Brain microvascular endothelial cell (primary cell): ENCODE results near the gene C1orf50.

Source experiments
- DNase-seq: peaks from one replicate; pipeline ENCODE4 v3.0.0-alpha.2; 2020
- H3K27ac ChIP-seq: fragments of 250-450 bp; sonication (Bioruptor Pico); 2 replicates; pipeline ENCODE4 v1.5.1; 2020; ENCODE audit warnings: mild to moderate bottlenecking, moderate library complexity
- H3K27me3 ChIP-seq: fragments of 250-450 bp; sonication (Bioruptor Pico); replicated peaks from 2 replicates; pipeline ENCODE4 v1.5.1; 2020; ENCODE audit warnings: mild to moderate bottlenecking
- H3K36me3 ChIP-seq: fragments of 250-450 bp; sonication (Bioruptor Pico); replicated peaks from 2 replicates; pipeline ENCODE4 v1.5.1; 2020; ENCODE audit warnings: mild to moderate bottlenecking
- H3K4me3 ChIP-seq: 2 replicates; pipeline ENCODE4 v1.5.1; 2011; ENCODE audit warnings: low read depth, mild to moderate bottlenecking, control low read depth, low read length, moderate library complexity
- CTCF ChIP-seq: IDR thresholded peaks from 2 replicates; pipeline ENCODE4 v1.5.1; 2011; ENCODE audit warnings: low read depth, mild to moderate bottlenecking, moderate library complexity, low read length, control low read depth, inconsistent platforms; ENCODE audit errors: missing control alignments
- in situ Hi-C: cut with HindIII; loops from 2 replicates; pipeline ENCODE4 v1.10.0; 2017; ENCODE audit warnings: low sequenced_read_pairs, low pct_ligation_motif_present

The C1orf50 gene

GRCh38 chr1:42737986-42738677 is 28.9 kb upstream of the C1orf50 start:
- H3K36me3 ChIP-seq: no peaks in the 10 kb centered on the region
- in situ Hi-C loops: no loop called here
- DNase-seq: no peak
- no peak overlapping the region for H3K4me3 ChIP-seq
- H3K27ac ChIP-seq: no peak overlapping the region
- no peaks in the 10 kb centered on the region for H3K27me3 ChIP-seq
- no peak for TF ChIP-seq CTCF

- no peak for TF ChIP-seq CTCF
- no peaks in the 10 kb centered on the region for H3K27me3 ChIP-seq
- H3K4me3 ChIP-seq: no peak overlapping the region
- H3K27ac ChIP-seq: no peak overlapping the region
- H3K36me3 ChIP-seq: no peaks in the 10 kb centered on the region
- in situ Hi-C loops: no loop called here
- no peak for DNase-seq
These were observed 28.3 kb upstream of the C1orf50 start for GRCh38 chr1:42738678-42739226.

GRCh38 chr1:42739753-42740700 is 27.0 kb upstream of the C1orf50 start, which contains the start of gene CLDN19:
CLDN19 (minus strand) TSS chr1:42740236; CDS start chr1:42740063, 173 bp downstream.
- no peak for TF ChIP-seq CTCF
- Histone ChIP-seq H3K36me3 (no peaks in the 10 kb centered on the region), H3K27me3 (no peaks in the 10 kb centered on the region), H3K4me3 (no peak within 1 kb of the TSS), H3K27ac (no peak within 1 kb of the TSS)
- DNase-seq: no peak
- in situ Hi-C loops: no loop called here

DNA sequence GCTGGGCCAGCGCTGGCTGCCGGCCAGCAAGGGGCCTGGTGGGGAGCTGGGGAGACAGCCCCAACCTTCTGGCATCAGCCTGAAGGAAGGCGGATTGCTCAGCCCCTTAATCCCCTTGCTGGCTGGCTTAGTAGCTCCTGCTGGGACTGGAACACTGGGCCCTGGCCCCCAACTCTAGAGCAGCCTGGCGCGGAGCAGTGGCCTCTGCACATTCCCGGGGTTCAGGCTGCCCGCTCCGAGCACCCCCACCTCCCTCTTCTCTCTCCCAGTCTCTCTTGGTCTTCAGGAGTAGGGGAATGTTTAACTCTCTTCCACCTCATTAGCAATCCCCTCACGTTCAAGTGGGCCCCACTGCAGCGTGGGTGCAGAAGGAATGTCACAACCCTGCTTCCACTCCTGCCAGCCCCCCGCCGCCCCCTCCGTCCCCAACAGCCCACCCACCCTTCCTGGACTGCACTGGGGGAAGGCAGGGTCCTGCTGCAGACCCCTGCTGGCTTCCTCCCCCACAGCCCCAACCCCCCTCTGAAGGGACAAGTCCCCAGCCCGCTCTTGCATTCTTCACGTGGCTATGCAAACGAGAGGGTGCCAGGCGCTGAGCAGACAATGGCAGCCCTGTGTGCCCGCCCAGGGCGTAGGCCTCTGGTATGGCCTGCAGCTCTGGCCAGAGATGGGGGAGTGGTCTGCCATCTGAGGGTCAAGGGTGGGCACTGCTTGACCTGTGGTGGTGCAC is 26.0 kb upstream of the C1orf50 start:
- H3K4me3 ChIP-seq: no peak overlapping the region
- peaks cover 6% of the 10 kb centered on the region for H3K36me3 ChIP-seq
- in situ Hi-C loops: no loop called here
- no peaks in the 10 kb centered on the region for H3K27me3 ChIP-seq
- DNase-seq: no peak
- no peak overlapping the region for H3K27ac ChIP-seq
- TF ChIP-seq CTCF: no peak

GRCh38 chr1:42741706-42742105 is 25.3 kb upstream of the C1orf50 start:
- Histone ChIP-seq H3K4me3 (no peak overlapping the region), H3K27ac (no peak overlapping the region), H3K36me3 (peaks cover 13% of the 10 kb centered on the region), H3K27me3 (no peaks in the 10 kb centered on the region)
- DNase-seq: no peak
- no peak for TF ChIP-seq CTCF
- in situ Hi-C loops: no loop called here
